Measurements from ENCODE around the gene FMN2. TPM values are rescaled to one million over a fixed set of nuclear protein-coding genes. Genes with fewer than 3 reads are reported as not detected.

Gene FMN2
- total RNA-seq, 4 donors from 2014 or later, result 0.11 to 0.89 TPM; not detected in 2

DNA sequence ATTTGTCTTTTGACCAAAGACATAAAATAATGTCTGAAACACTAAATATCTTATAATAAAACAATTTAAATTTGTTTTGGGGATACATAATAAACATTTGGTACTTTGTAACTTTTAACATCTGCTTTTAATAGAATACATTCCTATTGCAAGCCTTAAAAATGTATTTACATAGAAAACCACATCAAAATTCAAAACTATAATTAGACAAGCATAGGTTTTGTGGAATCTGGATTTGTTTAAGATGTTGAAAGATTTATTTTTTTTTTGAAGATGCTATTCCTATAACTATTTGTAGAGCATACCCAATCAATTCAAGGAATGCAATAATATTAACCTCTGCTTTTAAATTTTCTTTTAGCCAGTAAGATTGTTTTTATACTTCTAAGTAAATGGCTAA is 125.7 kb downstream of the FMN2 start:
- no peak for TF ChIP-seq POLR2AphosphoS5 (IDR thresholded peaks at IDR 0.05)
- no peak for TF ChIP-seq POLR2A (IDR thresholded peaks at IDR 0.05)
- TF ChIP-seq EP300 (IDR thresholded peaks at IDR 0.05), result no peak
- TF ChIP-seq, protein P1, sequence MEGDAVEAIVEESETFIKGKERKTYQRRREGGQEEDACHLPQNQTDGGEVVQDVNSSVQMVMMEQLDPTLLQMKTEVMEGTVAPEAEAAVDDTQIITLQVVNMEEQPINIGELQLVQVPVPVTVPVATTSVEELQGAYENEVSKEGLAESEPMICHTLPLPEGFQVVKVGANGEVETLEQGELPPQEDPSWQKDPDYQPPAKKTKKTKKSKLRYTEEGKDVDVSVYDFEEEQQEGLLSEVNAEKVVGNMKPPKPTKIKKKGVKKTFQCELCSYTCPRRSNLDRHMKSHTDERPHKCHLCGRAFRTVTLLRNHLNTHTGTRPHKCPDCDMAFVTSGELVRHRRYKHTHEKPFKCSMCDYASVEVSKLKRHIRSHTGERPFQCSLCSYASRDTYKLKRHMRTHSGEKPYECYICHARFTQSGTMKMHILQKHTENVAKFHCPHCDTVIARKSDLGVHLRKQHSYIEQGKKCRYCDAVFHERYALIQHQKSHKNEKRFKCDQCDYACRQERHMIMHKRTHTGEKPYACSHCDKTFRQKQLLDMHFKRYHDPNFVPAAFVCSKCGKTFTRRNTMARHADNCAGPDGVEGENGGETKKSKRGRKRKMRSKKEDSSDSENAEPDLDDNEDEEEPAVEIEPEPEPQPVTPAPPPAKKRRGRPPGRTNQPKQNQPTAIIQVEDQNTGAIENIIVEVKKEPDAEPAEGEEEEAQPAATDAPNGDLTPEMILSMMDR (IDR thresholded peaks at IDR 0.05), result no peak
- Histone ChIP-seq H3K27me3 (no peaks in the 10 kb centered on the region), H3K4me3 (no peak overlapping the region), H3K4me1 (no peaks in the 10 kb centered on the region), H3K36me3 (no peaks in the 10 kb centered on the region), H3K27ac (no peak overlapping the region), H3K9me3 (no peaks in the 10 kb centered on the region)
- no peak for DNase-seq (ENCODE audit: low spot score in 2 of 2)

DNA sequence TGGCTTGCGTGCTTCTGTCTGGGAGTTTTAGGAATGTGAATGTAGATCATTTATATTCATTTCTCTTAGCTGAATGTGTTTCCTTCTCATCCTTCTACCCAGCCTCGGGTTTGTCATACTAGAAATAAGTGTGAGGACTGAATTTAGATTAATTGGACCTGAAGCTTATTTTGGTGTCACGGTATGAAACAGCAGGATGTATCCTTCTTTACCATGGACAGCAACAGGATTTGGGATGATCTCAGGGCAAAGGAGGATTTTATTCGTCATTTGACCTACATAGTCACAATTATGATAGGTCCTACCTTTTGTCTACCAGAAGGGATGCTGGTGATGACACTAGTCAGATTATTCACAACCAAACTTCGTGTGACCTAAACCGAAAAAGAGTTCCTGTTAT is 127.4 kb downstream of the FMN2 start:
- no peak for DNase-seq (ENCODE audit: low spot score in 2 of 2)
- Histone ChIP-seq H3K36me3 (no peaks in the 10 kb centered on the region), H3K27me3 (no peaks in the 10 kb centered on the region), H3K9me3 (no peaks in the 10 kb centered on the region), H3K27ac (no peak overlapping the region), H3K4me3 (no peak overlapping the region), H3K4me1 (no peaks in the 10 kb centered on the region)
- TF ChIP-seq EP300 (IDR thresholded peaks at IDR 0.05), result no peak
- TF ChIP-seq, protein P1 (IDR thresholded peaks at IDR 0.05), result no peak
- TF ChIP-seq POLR2A (IDR thresholded peaks at IDR 0.05), result no peak
- no peak for TF ChIP-seq POLR2AphosphoS5 (IDR thresholded peaks at IDR 0.05)
- WGBS, result 77% methylated on average over 6 of the region's 6 CpGs

DNA sequence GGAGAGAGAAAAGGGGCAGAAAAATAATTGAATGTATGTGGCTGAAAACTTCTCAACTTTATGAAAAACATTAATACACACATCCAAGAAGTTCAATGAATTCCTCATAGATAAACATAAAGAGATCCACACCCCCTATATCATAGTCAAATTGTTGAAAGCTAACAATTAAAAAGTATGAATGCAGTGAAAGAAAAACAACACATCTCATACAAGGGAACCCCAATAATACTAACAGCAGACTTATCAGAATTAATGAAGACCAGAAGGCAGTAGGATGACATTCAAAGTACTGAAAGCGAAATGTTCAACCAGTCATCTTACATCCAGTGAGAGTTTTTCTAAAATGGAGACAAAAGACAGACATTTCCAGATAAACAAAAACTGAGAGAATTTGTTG is 134.4 kb downstream of the FMN2 start:
- 77% methylated on average over 1 of the region's 1 CpG for WGBS
- TF ChIP-seq POLR2AphosphoS5 (IDR thresholded peaks at IDR 0.05) (no peak), EP300 (IDR thresholded peaks at IDR 0.05) (no peak), POLR2A (IDR thresholded peaks at IDR 0.05) (no peak)
- TF ChIP-seq, protein P1 (IDR thresholded peaks at IDR 0.05), result no peak
- H3K4me3 ChIP-seq, result no peak overlapping the region
- no peak for DNase-seq (ENCODE audit: low spot score in 2 of 2)
- peaks cover 12% of the 10 kb centered on the region for H3K9me3 ChIP-seq
- H3K27ac ChIP-seq, result no peak overlapping the region
- no peaks in the 10 kb centered on the region for H3K36me3 ChIP-seq
- no peaks in the 10 kb centered on the region for H3K27me3 ChIP-seq
- H3K4me1 ChIP-seq, result no peaks in the 10 kb centered on the region

DNA sequence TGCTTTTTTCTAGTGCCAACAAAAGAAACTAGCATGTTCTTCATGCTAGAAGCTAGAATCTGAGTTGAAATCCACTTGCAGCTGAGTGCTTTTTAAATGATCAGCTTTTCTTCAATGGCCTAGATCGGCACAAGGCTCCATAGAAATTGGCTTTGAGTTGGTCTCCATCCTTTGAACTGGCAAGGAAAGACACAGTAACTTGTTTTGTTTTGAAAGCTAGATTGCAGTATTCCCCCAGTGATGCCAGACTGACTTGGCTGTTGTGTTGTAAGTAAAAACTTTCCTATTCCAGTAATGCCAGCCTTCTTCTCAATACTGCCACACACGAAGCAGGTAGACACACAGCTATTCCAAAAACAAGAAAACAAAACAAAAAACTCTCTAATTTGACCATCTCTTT is 139.1 kb downstream of the FMN2 start:
- TF ChIP-seq EP300 (IDR thresholded peaks at IDR 0.05) (no peak), POLR2A (IDR thresholded peaks at IDR 0.05) (no peak), POLR2AphosphoS5 (IDR thresholded peaks at IDR 0.05) (no peak)
- TF ChIP-seq, protein P1 (IDR thresholded peaks at IDR 0.05), result no peak
- Histone ChIP-seq H3K9me3 (peaks cover 3% of the 10 kb centered on the region), H3K27me3 (no peaks in the 10 kb centered on the region), H3K4me1 (no peaks in the 10 kb centered on the region), H3K36me3 (no peaks in the 10 kb centered on the region), H3K4me3 (no peak overlapping the region), H3K27ac (no peak overlapping the region)
- no peak for DNase-seq (ENCODE audit: low spot score in 2 of 2)
- 70% methylated on average over 2 of the region's 2 CpGs for WGBS

DNA sequence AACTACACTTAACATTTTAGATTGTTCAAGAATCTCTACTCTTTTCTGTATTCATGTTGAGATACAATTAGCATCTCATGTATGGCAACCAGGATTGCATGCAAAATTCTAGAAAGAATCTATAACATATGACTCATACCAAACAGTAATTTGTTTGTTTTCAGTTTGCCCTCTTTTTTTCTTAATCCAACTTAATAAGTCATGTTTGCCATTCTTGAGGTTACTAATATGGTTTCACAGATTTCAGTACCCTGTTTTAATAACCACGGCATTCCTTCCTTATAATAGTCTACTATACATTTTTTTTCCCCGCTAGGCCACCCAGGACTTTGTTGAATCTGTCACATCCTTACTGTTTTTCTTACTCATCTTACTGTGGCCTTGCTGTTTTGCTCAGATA is 140.8 kb downstream of the FMN2 start:
- no peak for TF ChIP-seq POLR2A (IDR thresholded peaks at IDR 0.05)
- no peak for TF ChIP-seq EP300 (IDR thresholded peaks at IDR 0.05)
- TF ChIP-seq, protein P1 (IDR thresholded peaks at IDR 0.05), result no peak
- no peak for TF ChIP-seq POLR2AphosphoS5 (IDR thresholded peaks at IDR 0.05)
- no peaks in the 10 kb centered on the region for H3K9me3 ChIP-seq
- no peaks in the 10 kb centered on the region for H3K27me3 ChIP-seq
- DNase-seq (ENCODE audit: low spot score in 2 of 2), result no peak
- no peak overlapping the region for H3K27ac ChIP-seq
- no peaks in the 10 kb centered on the region for H3K36me3 ChIP-seq
- WGBS, result 85% methylated on average over 2 of the region's 2 CpGs
- H3K4me1 ChIP-seq, result no peaks in the 10 kb centered on the region
- H3K4me3 ChIP-seq, result no peak overlapping the region
